H9 (cell line): Measurements from ENCODE around the gene ASB16. TPM values are rescaled to one million over a fixed set of nuclear protein-coding genes. Genes with fewer than 3 reads are reported as not detected.

ENCODE experiments used
- DNase-seq: peaks from one replicate; pipeline ENCODE4 v3.0.0-alpha.2; 2017
- H2AFZ ChIP-seq: one replicate; pipeline ENCODE4 v1.6.1; 2013; ENCODE audit warnings: mild to moderate bottlenecking, low read length, control low read depth, moderate library complexity
- H2AK5ac ChIP-seq: 2 replicates; pipeline ENCODE4 v1.6.1; 2013; ENCODE audit warnings: low read length, control low read depth, mixed read lengths; ENCODE audit not compliant: insufficient read length
- H2BK120ac ChIP-seq: one replicate; pipeline ENCODE4 v1.6.1; 2013; ENCODE audit warnings: low read depth, mild to moderate bottlenecking, low read length, control low read depth, inconsistent platforms; ENCODE audit not compliant: poor library complexity, severe bottlenecking
- H2BK12ac ChIP-seq: 2 replicates; pipeline ENCODE4 v1.6.1; 2013; ENCODE audit warnings: low read length, control low read depth, mixed read lengths, low read depth; ENCODE audit not compliant: insufficient read length
- H2BK15ac ChIP-seq: 2 replicates; pipeline ENCODE4 v1.6.1; 2013; ENCODE audit warnings: low read depth, low read length, control low read depth
- H2BK20ac ChIP-seq: one replicate; pipeline ENCODE4 v1.6.1; 2013; ENCODE audit warnings: low read depth, mild to moderate bottlenecking, low read length, control low read depth, inconsistent platforms; ENCODE audit not compliant: poor library complexity, severe bottlenecking
- H2BK5ac ChIP-seq: 2 replicates; pipeline ENCODE4 v1.6.1; 2013; ENCODE audit warnings: low read length, control low read depth, mixed read lengths; ENCODE audit not compliant: insufficient read length
- H3K14ac ChIP-seq: 2 replicates; pipeline ENCODE4 v1.6.1; 2013; ENCODE audit warnings: low read length, control low read depth; ENCODE audit not compliant: insufficient read depth
- H3K18ac ChIP-seq: 2 replicates; pipeline ENCODE4 v1.6.1; 2013; ENCODE audit warnings: low read depth, mild to moderate bottlenecking, mixed read lengths, low read length, control low read depth; ENCODE audit not compliant: insufficient read length
- H3K23ac ChIP-seq: 2 replicates; pipeline ENCODE4 v1.6.1; 2013; ENCODE audit warnings: low read length, control low read depth, mixed read lengths, low read depth; ENCODE audit not compliant: insufficient read length
- H3K23me2 ChIP-seq: 2 replicates; pipeline ENCODE4 v1.6.1; 2013; ENCODE audit warnings: low read depth, mild to moderate bottlenecking, mixed read lengths, low read length, control low read depth; ENCODE audit not compliant: insufficient read length, poor library complexity, severe bottlenecking
- H3K27ac ChIP-seq: 2 replicates; pipeline ENCODE4 v1.5.1; 2013; ENCODE audit warnings: low read length, control low read depth, mixed read lengths, low read depth; ENCODE audit not compliant: insufficient read length
- H3K27me3 ChIP-seq: 2 replicates; pipeline ENCODE4 v1.6.1; 2013; ENCODE audit warnings: low read length, control low read depth, inconsistent platforms; ENCODE audit not compliant: insufficient read depth
- H3K4ac ChIP-seq: 2 replicates; pipeline ENCODE4 v1.6.1; 2013; ENCODE audit warnings: low read depth, mild to moderate bottlenecking, control low read depth, inconsistent platforms, low read length, moderate library complexity
- H3K4me1 ChIP-seq: 2 replicates; pipeline ENCODE4 v1.6.1; 2013; ENCODE audit warnings: low read length, control low read depth, inconsistent platforms; ENCODE audit not compliant: insufficient read depth
- H3K4me2 ChIP-seq: 2 replicates; pipeline ENCODE4 v1.6.1; 2013; ENCODE audit warnings: low read length, control low read depth, mixed read lengths; ENCODE audit not compliant: insufficient read length, insufficient read depth
- H3K56ac ChIP-seq: 2 replicates; pipeline ENCODE4 v1.6.1; 2013; ENCODE audit warnings: low read depth, mild to moderate bottlenecking, mixed read lengths, low read length, control low read depth; ENCODE audit not compliant: insufficient read length
- H3K79me1 ChIP-seq: 2 replicates; pipeline ENCODE4 v1.6.1; 2013; ENCODE audit warnings: low read depth, mild to moderate bottlenecking, moderate library complexity, low read length, control low read depth, inconsistent platforms; ENCODE audit not compliant: insufficient read depth, poor library complexity, severe bottlenecking
- H3K79me2 ChIP-seq: 2 replicates; pipeline ENCODE4 v1.6.1; 2013; ENCODE audit warnings: low read length, control low read depth, inconsistent platforms; ENCODE audit not compliant: insufficient read depth
- H3K9ac ChIP-seq: 2 replicates; pipeline ENCODE4 v1.6.1; 2013; ENCODE audit warnings: low read length, control low read depth, mixed read lengths; ENCODE audit not compliant: insufficient read length; ENCODE audit errors: extremely low read depth
- H3K9me3 ChIP-seq: one replicate; pipeline ENCODE4 v1.6.1; 2013; ENCODE audit warnings: low read depth, low read length, inconsistent platforms; ENCODE audit not compliant: control insufficient read depth
- H3T11ph ChIP-seq: one replicate; pipeline ENCODE4 v1.6.1; 2013; ENCODE audit warnings: mild to moderate bottlenecking, low read length, control low read depth, inconsistent platforms
- H4K20me1 ChIP-seq: one replicate; pipeline ENCODE4 v1.6.1; 2013; ENCODE audit not compliant: control insufficient read depth, insufficient read length, insufficient read depth
- H4K5ac ChIP-seq: 2 replicates; pipeline ENCODE4 v1.6.1; 2013; ENCODE audit warnings: low read depth, mild to moderate bottlenecking, mixed read lengths, low read length, control low read depth; ENCODE audit not compliant: insufficient read length
- H4K8ac ChIP-seq: replicated peaks from 2 replicates; pipeline ENCODE4 v1.6.1; 2013; ENCODE audit warnings: low read length, control low read depth, mixed read lengths, low read depth; ENCODE audit not compliant: insufficient read length
- H4K91ac ChIP-seq: 2 replicates; pipeline ENCODE4 v1.6.1; 2013; ENCODE audit warnings: low read depth, mild to moderate bottlenecking, moderate library complexity, mixed read lengths, low read length, control low read depth; ENCODE audit not compliant: insufficient read length
- H3K27ac Mint-ChIP-seq, 3 experiments: 2 replicates in 2 of 3; 3 replicates in 1 of 3; pipeline ENCODE4 v1.8.0; 2020 to 2021; ENCODE audit warnings: mixed read lengths in 3 of 3, mild to moderate bottlenecking in 1 of 3, moderate library complexity in 1 of 3
- H3K27me3 Mint-ChIP-seq: 2 replicates; pipeline ENCODE4 v1.8.0; 2021; ENCODE audit warnings: low read depth, mild to moderate bottlenecking, moderate library complexity, mixed read lengths
- H3K36me3 Mint-ChIP-seq, 3 experiments: 2 replicates in 2 of 3; 3 replicates in 1 of 3; pipeline ENCODE4 v1.8.0; 2020 to 2021; ENCODE audit warnings: low read depth in 3 of 3, mixed read lengths in 3 of 3; ENCODE audit not compliant: insufficient read depth in 1 of 3
- H3K4me1 Mint-ChIP-seq, 2 experiments: 2 replicates each; pipeline ENCODE4 v1.8.0; 2020; ENCODE audit warnings: mixed read lengths in 2 of 2
- H3K4me3 Mint-ChIP-seq, 2 experiments: 2 replicates in 1 of 2; 3 replicates in 1 of 2; pipeline ENCODE4 v1.8.0; 2020 to 2021; ENCODE audit warnings: mild to moderate bottlenecking in 2 of 2, mixed read lengths in 2 of 2, moderate library complexity in 1 of 2
- H3K9me3 Mint-ChIP-seq, 2 experiments: 2 replicates in 1 of 2; 3 replicates in 1 of 2; pipeline ENCODE4 v1.8.0; 2020; ENCODE audit warnings: mild to moderate bottlenecking in 2 of 2, mixed read lengths in 2 of 2, moderate library complexity in 1 of 2
- WGBS: extraction: QIAGEN DNeasy Blood & Tissue Kit; methylation state at CpG from one replicate; pipeline ENCODE4 v1.1.7; 2013; ENCODE audit warnings: missing lambda C conversion rate, low lambda C conversion rate, mixed read lengths; ENCODE audit not compliant: insufficient read length; ENCODE audit errors: extremely low coverage; 5-methylcytosine and 5-hydroxymethylcytosine counted together
- total RNA-seq: library from RNA; stranded (reverse); gene quantifications from 2 replicates; pipeline ENCODE4 v1.2.1, GENCODE V29; 2021
- TF ChIP-seq, protein P1 (sequence below): fragments of 200-600 bp; sonication (generic); conservative IDR thresholded peaks from 3 replicates; pipeline ENCODE4 v1.8.0; 2021; ENCODE audit warnings: antibody characterized with exemption, mild to moderate bottlenecking

Gene ASB16
- total RNA-seq, 1 experiment from 2014 or later, result 0.90 TPM

DNA sequence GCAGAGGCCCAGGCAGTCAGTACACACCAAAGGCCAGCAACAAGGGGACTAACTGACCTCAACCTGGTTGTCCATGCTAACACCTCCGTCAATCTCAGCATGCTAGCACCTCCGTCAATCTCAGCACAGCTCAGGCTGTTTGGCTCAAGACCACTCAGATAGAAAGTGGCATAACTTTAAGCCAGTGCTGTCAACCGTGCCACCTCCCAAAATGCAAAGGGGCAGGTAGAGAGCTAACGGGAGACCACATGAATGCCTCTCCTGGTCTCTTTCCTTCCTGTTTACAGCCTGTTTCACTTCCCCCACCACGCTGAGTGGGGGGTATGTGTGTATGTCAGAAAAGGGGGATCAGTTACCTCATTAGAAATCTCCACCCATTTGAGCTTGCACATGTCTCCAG, 45.7 kb downstream of the ASB16 start:
- no peak overlapping the region for H3K4me2 ChIP-seq
- no peak overlapping the region for H3K14ac ChIP-seq
- no peaks in the 10 kb centered on the region for H4K20me1 ChIP-seq
- H3K56ac ChIP-seq, result no peak overlapping the region
- H3K9me3 ChIP-seq, result no peaks in the 10 kb centered on the region
- H3K18ac ChIP-seq, result no peak overlapping the region
- H2AK5ac ChIP-seq, result no peak overlapping the region
- no peak overlapping the region for H2BK5ac ChIP-seq
- H3K27ac ChIP-seq, result no peak overlapping the region
- H2AFZ ChIP-seq, result no peak overlapping the region
- H2BK120ac ChIP-seq, result no peak overlapping the region
- no peak overlapping the region for H3K9ac ChIP-seq
- H3K27me3 ChIP-seq, result no peaks in the 10 kb centered on the region
- H3K79me2 ChIP-seq, result peaks cover 6% of the 10 kb centered on the region; the same call in 1 of the 2 replicates
- no peak overlapping the region for H2BK12ac ChIP-seq
- no peak overlapping the region for H2BK20ac ChIP-seq
- H3K23me2 ChIP-seq, result peaks cover 13% of the 10 kb centered on the region
- DNase-seq, result no peak
- Mint-ChIP-seq H3K27me3 (no peaks in the 10 kb centered on the region), H3K36me3 (peaks cover 23 to 65% (median 61%) of the 10 kb centered on the region in 3 experiments; a peak in 6 of 7 replicates), H3K9me3 (no peaks in the 10 kb centered on the region; a peak in 1 of 5 replicates), H3K4me3 (0 out of 5 replicates have a peak overlapping the region, but pooled peaks of 1 of the 2 experiments have one; percentile 44), H3K27ac (no peak overlapping the region), H3K4me1 (peaks cover 9 to 22% of the 10 kb centered on the region in 2 experiments)
- H3K79me1 ChIP-seq, result peaks cover 6% of the 10 kb centered on the region
- no peak overlapping the region for H4K8ac ChIP-seq
- 0 out of 2 replicates have a peak, but pooled peaks cover 4% of the 10 kb centered on the region for H3K4me1 ChIP-seq
- no peak overlapping the region for H2BK15ac ChIP-seq
- no peak overlapping the region for H4K91ac ChIP-seq
- no CpG with 5 or more reads among the region's 5 CpGs for WGBS
- H4K5ac ChIP-seq, result no peak overlapping the region
- no peak overlapping the region for H3K4ac ChIP-seq
- TF ChIP-seq, protein P1, sequence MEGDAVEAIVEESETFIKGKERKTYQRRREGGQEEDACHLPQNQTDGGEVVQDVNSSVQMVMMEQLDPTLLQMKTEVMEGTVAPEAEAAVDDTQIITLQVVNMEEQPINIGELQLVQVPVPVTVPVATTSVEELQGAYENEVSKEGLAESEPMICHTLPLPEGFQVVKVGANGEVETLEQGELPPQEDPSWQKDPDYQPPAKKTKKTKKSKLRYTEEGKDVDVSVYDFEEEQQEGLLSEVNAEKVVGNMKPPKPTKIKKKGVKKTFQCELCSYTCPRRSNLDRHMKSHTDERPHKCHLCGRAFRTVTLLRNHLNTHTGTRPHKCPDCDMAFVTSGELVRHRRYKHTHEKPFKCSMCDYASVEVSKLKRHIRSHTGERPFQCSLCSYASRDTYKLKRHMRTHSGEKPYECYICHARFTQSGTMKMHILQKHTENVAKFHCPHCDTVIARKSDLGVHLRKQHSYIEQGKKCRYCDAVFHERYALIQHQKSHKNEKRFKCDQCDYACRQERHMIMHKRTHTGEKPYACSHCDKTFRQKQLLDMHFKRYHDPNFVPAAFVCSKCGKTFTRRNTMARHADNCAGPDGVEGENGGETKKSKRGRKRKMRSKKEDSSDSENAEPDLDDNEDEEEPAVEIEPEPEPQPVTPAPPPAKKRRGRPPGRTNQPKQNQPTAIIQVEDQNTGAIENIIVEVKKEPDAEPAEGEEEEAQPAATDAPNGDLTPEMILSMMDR, result no peak
- H3K23ac ChIP-seq, result no peak overlapping the region
- no peak overlapping the region for H3T11ph ChIP-seq
